ENCODE measurements around the gene CCDC85C. TPM values are rescaled to one million over a fixed set of nuclear protein-coding genes. Genes with fewer than 3 reads are reported as not detected.

The CCDC85C gene
- total and polyA plus RNA-seq, 2 experiments from 2014 or later: 4.5 to 24.9 TPM

GRCh38 chr14:99459481-99460100 is 144.4 kb downstream of the CCDC85C start (continued):
- no peak for TF ChIP-seq EZH2phosphoT487 (IDR thresholded peaks at IDR 0.05; ENCODE audit: unreplicated experiment)

DNA sequence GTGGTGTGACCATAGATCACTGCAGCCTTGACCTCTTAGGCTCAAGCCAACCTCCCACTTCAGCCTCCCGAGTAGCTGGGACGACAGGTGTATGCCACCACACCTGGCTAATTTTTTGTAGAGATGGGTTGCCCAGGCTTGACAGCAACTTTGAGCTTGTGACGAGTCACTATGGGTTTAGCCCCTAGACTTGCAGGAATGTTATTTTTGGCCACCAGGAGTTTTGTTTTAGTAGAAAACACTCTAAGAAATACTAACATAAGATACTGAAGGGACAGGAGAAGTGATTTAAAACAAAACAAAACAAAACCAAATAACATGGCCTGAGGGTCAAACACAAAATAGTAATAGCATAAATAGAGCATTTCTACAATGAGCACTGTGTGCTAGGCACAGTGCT is 149.8 kb downstream of the CCDC85C start:
- H3K9me3 Mint-ChIP-seq: no peaks in the 10 kb centered on the region
- TF ChIP-seq, protein P1, sequence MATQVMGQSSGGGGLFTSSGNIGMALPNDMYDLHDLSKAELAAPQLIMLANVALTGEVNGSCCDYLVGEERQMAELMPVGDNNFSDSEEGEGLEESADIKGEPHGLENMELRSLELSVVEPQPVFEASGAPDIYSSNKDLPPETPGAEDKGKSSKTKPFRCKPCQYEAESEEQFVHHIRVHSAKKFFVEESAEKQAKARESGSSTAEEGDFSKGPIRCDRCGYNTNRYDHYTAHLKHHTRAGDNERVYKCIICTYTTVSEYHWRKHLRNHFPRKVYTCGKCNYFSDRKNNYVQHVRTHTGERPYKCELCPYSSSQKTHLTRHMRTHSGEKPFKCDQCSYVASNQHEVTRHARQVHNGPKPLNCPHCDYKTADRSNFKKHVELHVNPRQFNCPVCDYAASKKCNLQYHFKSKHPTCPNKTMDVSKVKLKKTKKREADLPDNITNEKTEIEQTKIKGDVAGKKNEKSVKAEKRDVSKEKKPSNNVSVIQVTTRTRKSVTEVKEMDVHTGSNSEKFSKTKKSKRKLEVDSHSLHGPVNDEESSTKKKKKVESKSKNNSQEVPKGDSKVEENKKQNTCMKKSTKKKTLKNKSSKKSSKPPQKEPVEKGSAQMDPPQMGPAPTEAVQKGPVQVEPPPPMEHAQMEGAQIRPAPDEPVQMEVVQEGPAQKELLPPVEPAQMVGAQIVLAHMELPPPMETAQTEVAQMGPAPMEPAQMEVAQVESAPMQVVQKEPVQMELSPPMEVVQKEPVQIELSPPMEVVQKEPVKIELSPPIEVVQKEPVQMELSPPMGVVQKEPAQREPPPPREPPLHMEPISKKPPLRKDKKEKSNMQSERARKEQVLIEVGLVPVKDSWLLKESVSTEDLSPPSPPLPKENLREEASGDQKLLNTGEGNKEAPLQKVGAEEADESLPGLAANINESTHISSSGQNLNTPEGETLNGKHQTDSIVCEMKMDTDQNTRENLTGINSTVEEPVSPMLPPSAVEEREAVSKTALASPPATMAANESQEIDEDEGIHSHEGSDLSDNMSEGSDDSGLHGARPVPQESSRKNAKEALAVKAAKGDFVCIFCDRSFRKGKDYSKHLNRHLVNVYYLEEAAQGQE (IDR thresholded peaks at IDR 0.05; ENCODE audit: unreplicated experiment): no peak
- TF ChIP-seq CREB1 (CRISPR knock-in tag; IDR thresholded peaks at IDR 0.05; ENCODE audit: low read depth): no peak
- no peak for TF ChIP-seq NANOG (IDR thresholded peaks at IDR 0.05; ENCODE audit: borderline replicate concordance)
- no peak for TF ChIP-seq POLR2AphosphoS5 (IDR thresholded peaks at IDR 0.05; ENCODE audit: low read depth)
- no peak for TF ChIP-seq ZNF331 (CRISPR knock-in tag; IDR thresholded peaks at IDR 0.05; ENCODE audit: low read depth)
- TF ChIP-seq, protein P2, sequence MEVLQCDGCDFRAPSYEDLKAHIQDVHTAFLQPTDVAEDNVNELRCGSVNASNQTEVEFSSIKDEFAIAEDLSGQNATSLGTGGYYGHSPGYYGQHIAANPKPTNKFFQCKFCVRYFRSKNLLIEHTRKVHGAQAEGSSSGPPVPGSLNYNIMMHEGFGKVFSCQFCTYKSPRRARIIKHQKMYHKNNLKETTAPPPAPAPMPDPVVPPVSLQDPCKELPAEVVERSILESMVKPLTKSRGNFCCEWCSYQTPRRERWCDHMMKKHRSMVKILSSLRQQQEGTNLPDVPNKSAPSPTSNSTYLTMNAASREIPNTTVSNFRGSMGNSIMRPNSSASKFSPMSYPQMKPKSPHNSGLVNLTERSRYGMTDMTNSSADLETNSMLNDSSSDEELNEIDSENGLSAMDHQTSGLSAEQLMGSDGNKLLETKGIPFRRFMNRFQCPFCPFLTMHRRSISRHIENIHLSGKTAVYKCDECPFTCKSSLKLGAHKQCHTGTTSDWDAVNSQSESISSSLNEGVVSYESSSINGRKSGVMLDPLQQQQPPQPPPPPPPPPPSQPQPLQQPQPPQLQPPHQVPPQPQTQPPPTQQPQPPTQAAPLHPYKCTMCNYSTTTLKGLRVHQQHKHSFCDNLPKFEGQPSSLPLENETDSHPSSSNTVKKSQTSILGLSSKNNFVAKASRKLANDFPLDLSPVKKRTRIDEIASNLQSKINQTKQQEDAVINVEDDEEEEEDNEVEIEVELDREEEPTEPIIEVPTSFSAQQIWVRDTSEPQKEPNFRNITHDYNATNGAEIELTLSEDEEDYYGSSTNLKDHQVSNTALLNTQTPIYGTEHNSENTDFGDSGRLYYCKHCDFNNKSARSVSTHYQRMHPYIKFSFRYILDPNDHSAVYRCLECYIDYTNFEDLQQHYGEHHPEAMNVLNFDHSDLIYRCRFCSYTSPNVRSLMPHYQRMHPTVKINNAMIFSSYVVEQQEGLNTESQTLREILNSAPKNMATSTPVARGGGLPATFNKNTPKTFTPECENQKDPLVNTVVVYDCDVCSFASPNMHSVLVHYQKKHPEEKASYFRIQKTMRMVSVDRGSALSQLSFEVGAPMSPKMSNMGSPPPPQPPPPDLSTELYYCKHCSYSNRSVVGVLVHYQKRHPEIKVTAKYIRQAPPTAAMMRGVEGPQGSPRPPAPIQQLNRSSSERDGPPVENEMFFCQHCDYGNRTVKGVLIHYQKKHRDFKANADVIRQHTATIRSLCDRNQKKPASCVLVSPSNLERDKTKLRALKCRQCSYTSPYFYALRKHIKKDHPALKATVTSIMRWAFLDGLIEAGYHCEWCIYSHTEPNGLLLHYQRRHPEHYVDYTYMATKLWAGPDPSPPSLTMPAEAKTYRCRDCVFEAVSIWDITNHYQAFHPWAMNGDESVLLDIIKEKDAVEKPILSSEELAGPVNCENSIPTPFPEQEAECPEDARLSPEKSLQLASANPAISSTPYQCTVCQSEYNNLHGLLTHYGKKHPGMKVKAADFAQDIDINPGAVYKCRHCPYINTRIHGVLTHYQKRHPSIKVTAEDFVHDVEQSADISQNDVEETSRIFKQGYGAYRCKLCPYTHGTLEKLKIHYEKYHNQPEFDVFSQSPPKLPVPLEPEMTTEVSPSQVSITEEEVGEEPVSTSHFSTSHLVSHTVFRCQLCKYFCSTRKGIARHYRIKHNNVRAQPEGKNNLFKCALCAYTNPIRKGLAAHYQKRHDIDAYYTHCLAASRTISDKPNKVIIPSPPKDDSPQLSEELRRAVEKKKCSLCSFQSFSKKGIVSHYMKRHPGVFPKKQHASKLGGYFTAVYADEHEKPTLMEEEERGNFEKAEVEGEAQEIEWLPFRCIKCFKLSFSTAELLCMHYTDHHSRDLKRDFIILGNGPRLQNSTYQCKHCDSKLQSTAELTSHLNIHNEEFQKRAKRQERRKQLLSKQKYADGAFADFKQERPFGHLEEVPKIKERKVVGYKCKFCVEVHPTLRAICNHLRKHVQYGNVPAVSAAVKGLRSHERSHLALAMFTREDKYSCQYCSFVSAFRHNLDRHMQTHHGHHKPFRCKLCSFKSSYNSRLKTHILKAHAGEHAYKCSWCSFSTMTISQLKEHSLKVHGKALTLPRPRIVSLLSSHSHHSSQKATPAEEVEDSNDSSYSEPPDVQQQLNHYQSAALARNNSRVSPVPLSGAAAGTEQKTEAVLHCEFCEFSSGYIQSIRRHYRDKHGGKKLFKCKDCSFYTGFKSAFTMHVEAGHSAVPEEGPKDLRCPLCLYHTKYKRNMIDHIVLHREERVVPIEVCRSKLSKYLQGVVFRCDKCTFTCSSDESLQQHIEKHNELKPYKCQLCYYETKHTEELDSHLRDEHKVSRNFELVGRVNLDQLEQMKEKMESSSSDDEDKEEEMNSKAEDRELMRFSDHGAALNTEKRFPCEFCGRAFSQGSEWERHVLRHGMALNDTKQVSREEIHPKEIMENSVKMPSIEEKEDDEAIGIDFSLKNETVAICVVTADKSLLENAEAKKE (CRISPR knock-in tag; IDR thresholded peaks at IDR 0.05): no peak
- TF ChIP-seq EZH2phosphoT487 (IDR thresholded peaks at IDR 0.05; ENCODE audit: unreplicated experiment): no peak
- TF ChIP-seq ZNF114 (CRISPR knock-in tag; IDR thresholded peaks at IDR 0.05): no peak
- TF ChIP-seq ETS1 (IDR thresholded peaks at IDR 0.05): no peak
- TF ChIP-seq, protein P3, sequence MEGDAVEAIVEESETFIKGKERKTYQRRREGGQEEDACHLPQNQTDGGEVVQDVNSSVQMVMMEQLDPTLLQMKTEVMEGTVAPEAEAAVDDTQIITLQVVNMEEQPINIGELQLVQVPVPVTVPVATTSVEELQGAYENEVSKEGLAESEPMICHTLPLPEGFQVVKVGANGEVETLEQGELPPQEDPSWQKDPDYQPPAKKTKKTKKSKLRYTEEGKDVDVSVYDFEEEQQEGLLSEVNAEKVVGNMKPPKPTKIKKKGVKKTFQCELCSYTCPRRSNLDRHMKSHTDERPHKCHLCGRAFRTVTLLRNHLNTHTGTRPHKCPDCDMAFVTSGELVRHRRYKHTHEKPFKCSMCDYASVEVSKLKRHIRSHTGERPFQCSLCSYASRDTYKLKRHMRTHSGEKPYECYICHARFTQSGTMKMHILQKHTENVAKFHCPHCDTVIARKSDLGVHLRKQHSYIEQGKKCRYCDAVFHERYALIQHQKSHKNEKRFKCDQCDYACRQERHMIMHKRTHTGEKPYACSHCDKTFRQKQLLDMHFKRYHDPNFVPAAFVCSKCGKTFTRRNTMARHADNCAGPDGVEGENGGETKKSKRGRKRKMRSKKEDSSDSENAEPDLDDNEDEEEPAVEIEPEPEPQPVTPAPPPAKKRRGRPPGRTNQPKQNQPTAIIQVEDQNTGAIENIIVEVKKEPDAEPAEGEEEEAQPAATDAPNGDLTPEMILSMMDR (conservative IDR thresholded peaks at IDR 0.05; ENCODE audit: low read depth in 2 of 2): no peak
- no peak for TF ChIP-seq STAT1 (IDR thresholded peaks at IDR 0.05; ENCODE audit: unreplicated experiment)
- TF ChIP-seq EZH2 (IDR thresholded peaks at IDR 0.05; ENCODE audit: low read depth, unreplicated experiment): no peak
- no peak for TF ChIP-seq JUNB (IDR thresholded peaks at IDR 0.05; ENCODE audit: unreplicated experiment)
- H3K4me3 Mint-ChIP-seq: no peak overlapping the region
- Histone ChIP-seq H2AFZ (no peak overlapping the region), H3K4me1 (ENCODE audit: insufficient read depth) (no peaks in the 10 kb centered on the region), H3K4me3 (no peak overlapping the region), H3K9me2 (ENCODE audit: insufficient read depth) (no peaks in the 10 kb centered on the region), H4K20me1 (replicated peaks; ENCODE audit: insufficient read depth) (peaks cover 7% of the 10 kb centered on the region), H3K27me3 (ENCODE audit: insufficient read depth) (no peaks in the 10 kb centered on the region), H3K36me3 (ENCODE audit: insufficient read depth) (peaks cover 10% of the 10 kb centered on the region; the same call in 1 of the 2 replicates), H3K27ac (ENCODE audit: low read depth) (no peak overlapping the region), H3F3A (replicated peaks; ENCODE audit: low read depth) (no peaks in the 10 kb centered on the region), H3K4me2 (no peak overlapping the region), H3K79me2 (replicated peaks; ENCODE audit: insufficient read depth) (peaks cover 13% of the 10 kb centered on the region)
- ATAC-seq: no peak
- no peak for DNase-seq (ENCODE audit: low spot score)
- peaks cover 2% of the 10 kb centered on the region for H3K27me3 Mint-ChIP-seq (ENCODE audit: insufficient read depth, low read depth, poor library complexity)
- no peak overlapping the region; the same call in none of the 2 replicates for H3K27ac Mint-ChIP-seq
- no peaks in the 10 kb centered on the region for H3K4me1 Mint-ChIP-seq
- peaks cover 23% of the 10 kb centered on the region for H3K36me3 Mint-ChIP-seq (ENCODE audit: low read depth)
